Activated CD4-positive, alpha-beta T cell treated with anti-CD3 and anti-CD28 coated beads, Interleukin-2, amount 50 U/mL, for 16 hours (primary cell): ENCODE results near the gene COL9A1.

Experiments used
- DNase-seq: peaks from one replicate; pipeline ENCODE4 v3.0.0-alpha.2; 2020

Gene COL9A1

GRCh38 chr6:70285201-70285600 lies 17.7 kb downstream of the COL9A1 start:
- DNase-seq, result no peak

- DNase-seq, result no peak
These were observed 19.9 kb downstream of the COL9A1 start for GRCh38 chr6:70282919-70283461.

GRCh38 chr6:70282312-70282918 lies 20.5 kb downstream of the COL9A1 start:
- DNase-seq, result no peak

- DNase-seq, result no peak
These were observed 21.0 kb downstream of the COL9A1 start for GRCh38 chr6:70281923-70282311.

GRCh38 chr6:70280400-70280853 lies 22.5 kb downstream of the COL9A1 start:
- no peak for DNase-seq

GRCh38 chr6:70277470-70277869 lies 25.4 kb downstream of the COL9A1 start:
- DNase-seq, result no peak

GRCh38 chr6:70274338-70274737 lies 28.5 kb downstream of the COL9A1 start:
- no peak for DNase-seq

GRCh38 chr6:70272071-70272470 lies 30.8 kb downstream of the COL9A1 start:
- DNase-seq, result no peak

GRCh38 chr6:70270287-70271005 lies 32.4 kb downstream of the COL9A1 start:
- DNase-seq, result peak; percentile 2

- DNase-seq, result no peak
These were observed 36.7 kb downstream of the COL9A1 start for GRCh38 chr6:70266142-70266541.

- no peak for DNase-seq
These were observed 38.6 kb downstream of the COL9A1 start for GRCh38 chr6:70264306-70264705.

- DNase-seq, result no peak
These were observed 44.4 kb downstream of the COL9A1 start for GRCh38 chr6:70258483-70258882.

- no peak for DNase-seq
These were observed 45.1 kb downstream of the COL9A1 start for GRCh38 chr6:70257768-70258273.

- DNase-seq, result no peak
These were observed 48.1 kb downstream of the COL9A1 start for GRCh38 chr6:70254784-70255183.

- DNase-seq, result no peak
These were observed 49.0 kb downstream of the COL9A1 start for GRCh38 chr6:70253923-70254322.

- no peak for DNase-seq
These were observed 50.3 kb downstream of the COL9A1 start for GRCh38 chr6:70252604-70253003.

- no peak for DNase-seq
These were observed 56.8 kb downstream of the COL9A1 start for GRCh38 chr6:70246118-70246517.

GRCh38 chr6:70241991-70242420 lies 60.9 kb downstream of the COL9A1 start:
- DNase-seq, result no peak

GRCh38 chr6:70241031-70241430 lies 61.9 kb downstream of the COL9A1 start:
- DNase-seq, result no peak

- no peak for DNase-seq
These were observed 66.5 kb downstream of the COL9A1 start for GRCh38 chr6:70236343-70236742.

GRCh38 chr6:70234561-70235236 lies 68.2 kb downstream of the COL9A1 start:
- DNase-seq, result no peak

GRCh38 chr6:70231311-70231710 lies 71.6 kb downstream of the COL9A1 start:
- DNase-seq, result no peak

- no peak for DNase-seq
These were observed 77.8 kb downstream of the COL9A1 start for GRCh38 chr6:70225055-70225454.

GRCh38 chr6:70222439-70222749 lies 80.5 kb downstream of the COL9A1 start:
- DNase-seq, result no peak
